B cell (primary cell): ENCODE results near the gene BHLHE40.

Source experiments
- EZH2 ChIP-seq: IDR thresholded peaks from 2 replicates; pipeline ENCODE4 v1.6.1; 2012; ENCODE audit warnings: borderline replicate concordance, low read depth, mild to moderate bottlenecking, moderate library complexity, low read length; ENCODE audit not compliant: insufficient read depth, poor library complexity, severe bottlenecking
- TF ChIP-seq, protein P1 (sequence below): fragments of 200-600 bp; IDR thresholded peaks from one replicate; pipeline ENCODE4 v1.8.0; 2022; ENCODE audit warnings: antibody characterized with exemption, mild to moderate bottlenecking

DNA sequence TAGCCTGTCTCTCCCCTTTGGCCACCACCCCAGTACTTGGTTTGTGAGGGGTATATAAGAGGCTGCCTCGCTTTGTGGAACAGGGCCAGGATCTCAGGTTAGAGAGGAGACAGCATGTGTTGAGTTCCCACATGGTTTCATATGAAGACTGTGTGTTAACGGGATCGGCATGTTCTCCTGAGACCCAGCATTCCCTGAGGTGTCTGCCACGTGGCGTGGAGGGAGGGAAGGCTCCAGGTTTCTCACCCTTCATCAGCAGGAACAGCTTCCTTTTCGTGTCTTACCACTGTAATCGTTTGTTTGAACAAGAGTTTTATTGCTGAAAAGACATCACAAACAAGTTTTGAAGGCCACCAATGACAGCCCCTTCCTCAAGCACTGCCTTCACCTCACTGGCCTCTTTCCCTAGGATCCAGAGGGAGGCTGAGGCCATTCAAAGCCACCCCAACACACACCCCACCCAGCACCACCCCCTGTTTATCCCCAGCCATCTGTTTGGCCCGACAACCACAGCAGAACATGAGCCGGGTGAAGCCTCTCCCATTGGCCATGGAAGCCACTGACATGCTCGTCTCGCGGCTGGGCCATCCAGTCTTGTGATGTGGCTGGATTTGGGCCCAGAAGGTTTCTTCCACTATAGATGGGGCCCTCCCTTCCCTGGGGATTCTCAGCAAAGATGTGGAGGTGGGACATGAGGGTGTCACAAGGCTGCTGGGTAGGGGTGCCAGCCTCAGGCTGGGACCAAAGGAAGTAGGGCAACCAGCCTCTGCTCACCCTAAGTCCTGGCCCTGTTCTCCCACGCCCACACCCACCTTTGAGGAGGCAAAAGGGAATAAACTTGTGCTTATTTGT, 10.0 kb downstream of the BHLHE40 start:
- TF ChIP-seq, protein P1, sequence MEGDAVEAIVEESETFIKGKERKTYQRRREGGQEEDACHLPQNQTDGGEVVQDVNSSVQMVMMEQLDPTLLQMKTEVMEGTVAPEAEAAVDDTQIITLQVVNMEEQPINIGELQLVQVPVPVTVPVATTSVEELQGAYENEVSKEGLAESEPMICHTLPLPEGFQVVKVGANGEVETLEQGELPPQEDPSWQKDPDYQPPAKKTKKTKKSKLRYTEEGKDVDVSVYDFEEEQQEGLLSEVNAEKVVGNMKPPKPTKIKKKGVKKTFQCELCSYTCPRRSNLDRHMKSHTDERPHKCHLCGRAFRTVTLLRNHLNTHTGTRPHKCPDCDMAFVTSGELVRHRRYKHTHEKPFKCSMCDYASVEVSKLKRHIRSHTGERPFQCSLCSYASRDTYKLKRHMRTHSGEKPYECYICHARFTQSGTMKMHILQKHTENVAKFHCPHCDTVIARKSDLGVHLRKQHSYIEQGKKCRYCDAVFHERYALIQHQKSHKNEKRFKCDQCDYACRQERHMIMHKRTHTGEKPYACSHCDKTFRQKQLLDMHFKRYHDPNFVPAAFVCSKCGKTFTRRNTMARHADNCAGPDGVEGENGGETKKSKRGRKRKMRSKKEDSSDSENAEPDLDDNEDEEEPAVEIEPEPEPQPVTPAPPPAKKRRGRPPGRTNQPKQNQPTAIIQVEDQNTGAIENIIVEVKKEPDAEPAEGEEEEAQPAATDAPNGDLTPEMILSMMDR, result no peak
- TF ChIP-seq EZH2, result no peak
